HG03469 (cell line): ENCODE data around the gene HIF3A.

Experiments
- ATAC-seq: cut with Tn5 transposase; IDR thresholded peaks from one replicate; pipeline ENCODE4 v1.9.1; 2021; ENCODE audit warnings: mild to moderate bottlenecking, moderate library complexity, moderate number of reproducible peaks; ENCODE audit not compliant: unreplicated experiment

Gene HIF3A

DNA sequence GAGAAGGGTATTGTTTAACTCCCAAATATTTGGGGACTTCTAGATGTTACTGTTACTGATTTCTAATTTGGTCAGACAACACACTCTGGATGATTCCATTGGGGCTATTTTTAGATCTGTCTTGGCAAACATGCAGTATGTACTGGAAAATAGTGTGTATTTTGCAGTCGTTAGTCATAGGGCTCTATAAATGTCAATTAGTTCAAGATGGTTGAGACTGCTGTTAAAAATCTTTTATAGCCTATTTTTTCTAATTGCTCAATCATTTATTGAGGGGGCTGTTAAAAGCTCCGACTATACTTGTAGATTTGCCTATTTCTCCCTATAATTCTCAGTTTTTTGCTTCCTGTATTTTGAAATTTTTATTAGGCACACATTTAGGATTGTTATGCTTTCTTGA, 81.4 kb downstream of the HIF3A start:
- no peak for ATAC-seq

GRCh38 chr19:46380690-46381089, 83.8 kb downstream of the HIF3A start:
- no peak for ATAC-seq

DNA sequence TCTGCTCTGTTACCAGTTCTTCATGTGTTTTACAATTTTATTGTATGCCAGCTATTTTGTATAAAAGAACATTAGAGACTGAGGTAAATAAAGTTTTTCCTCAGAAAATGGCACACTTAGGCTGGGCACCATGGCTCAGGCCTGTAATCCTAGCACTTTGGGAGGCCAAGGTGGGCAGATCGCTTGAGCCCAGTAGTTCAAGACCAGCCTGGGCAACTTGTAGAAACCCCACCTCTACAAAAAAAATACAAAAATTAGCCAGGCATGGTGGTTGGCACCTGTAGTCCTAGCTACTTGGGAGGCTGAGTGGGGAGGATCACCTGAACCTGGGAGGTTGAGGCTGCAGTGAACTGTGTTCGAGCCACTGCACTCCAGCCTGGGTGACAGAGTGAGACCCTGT, 84.5 kb downstream of the HIF3A start:
- no peak for ATAC-seq

DNA sequence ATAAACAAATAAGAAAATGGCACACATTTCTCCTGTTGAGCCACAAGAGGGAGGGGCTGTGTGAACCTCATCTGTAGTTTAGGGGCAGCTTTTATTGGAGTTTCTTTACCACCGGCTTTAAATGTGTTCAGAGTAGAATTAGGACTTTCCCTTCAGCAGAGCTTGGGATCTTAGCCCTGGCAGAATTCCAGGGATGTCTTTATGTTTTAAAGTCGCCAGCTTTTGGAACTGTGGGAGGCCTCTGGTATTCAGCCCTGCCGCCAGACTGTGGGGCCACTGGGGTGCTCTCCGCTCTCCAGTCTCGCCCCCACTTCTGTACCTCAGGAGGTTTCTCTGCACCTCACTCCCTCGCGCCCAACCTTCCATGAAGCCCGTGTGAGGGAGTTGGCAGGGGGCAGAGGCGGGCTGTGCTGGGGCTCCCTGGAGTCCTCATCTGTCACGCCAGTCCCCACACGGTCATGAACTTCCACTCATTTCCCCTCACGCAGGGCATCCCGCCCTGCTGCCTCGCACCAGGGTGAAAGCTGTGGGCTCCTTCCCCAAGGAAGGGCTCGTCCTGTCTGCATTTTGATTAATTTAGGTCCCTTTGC, 85.0 kb downstream of the HIF3A start:
- no peak for ATAC-seq

GRCh38 chr19:46383171-46383815, 86.5 kb downstream of the HIF3A start:
- ATAC-seq = no peak

GRCh38 chr19:46383846-46384245, 87.0 kb downstream of the HIF3A start:
- no peak for ATAC-seq

DNA sequence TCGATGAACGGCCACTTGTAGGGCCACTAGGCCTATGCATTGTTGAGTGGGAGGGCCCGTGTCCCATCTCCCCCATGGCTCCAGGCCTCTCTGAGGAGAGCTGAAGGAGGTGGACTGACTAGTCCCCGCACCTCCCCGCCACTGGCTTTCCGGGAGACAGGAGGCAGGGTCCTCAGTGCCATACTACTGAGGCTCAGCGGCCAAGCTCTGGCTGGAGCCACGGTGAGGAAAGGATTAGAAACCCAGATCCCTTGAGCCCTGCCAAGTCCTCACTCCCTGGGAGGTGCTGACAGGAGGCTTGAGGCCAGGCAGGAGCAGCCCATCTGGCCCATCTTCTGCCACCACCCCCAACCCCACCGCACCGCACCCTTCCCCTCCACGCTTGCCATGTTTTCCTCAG, 87.6 kb downstream of the HIF3A start:
- no peak for ATAC-seq

GRCh38 chr19:46385636-46386035, 88.8 kb downstream of the HIF3A start:
- ATAC-seq = no peak

GRCh38 chr19:46386151-46386550, 89.3 kb downstream of the HIF3A start:
- ATAC-seq = no peak

DNA sequence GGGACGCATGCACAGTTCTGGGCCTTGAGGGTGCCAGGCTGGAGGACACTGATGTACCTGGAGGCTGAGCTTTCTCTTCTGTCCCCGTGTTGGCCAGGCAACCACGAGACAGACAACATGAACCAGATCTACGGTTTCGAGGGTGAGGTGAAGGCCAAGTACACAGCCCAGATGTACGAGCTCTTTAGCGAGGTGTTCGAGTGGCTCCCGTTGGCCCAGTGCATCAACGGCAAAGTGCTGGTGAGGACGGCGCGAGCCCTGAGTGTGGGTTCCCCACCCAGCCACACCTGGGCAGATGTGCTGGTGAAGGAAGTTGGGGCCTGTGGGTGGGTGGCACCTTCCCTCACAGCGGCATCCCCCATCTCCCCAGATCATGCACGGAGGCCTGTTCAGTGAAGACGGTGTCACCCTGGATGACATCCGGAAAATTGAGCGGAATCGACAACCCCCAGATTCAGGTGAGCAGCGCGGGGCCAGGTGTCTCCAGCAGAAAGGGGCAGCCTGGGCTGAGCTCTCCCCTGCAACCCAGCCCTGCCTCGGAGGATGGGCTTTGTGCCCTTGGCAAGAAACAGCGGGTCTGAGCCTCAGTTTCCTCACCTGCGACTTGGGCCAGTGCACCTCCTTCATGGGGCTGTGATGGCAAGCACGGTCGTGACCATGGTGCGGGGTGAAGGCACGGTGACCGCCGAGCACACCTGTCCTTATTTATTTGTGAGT, 90.3 kb downstream of the HIF3A start:
- no peak for ATAC-seq

- ATAC-seq = no peak
Measured at GRCh38 chr19:46387713-46388130, 90.9 kb downstream of the HIF3A start.

- ATAC-seq = no peak
Measured at GRCh38 chr19:46388311-46389095, 91.7 kb downstream of the HIF3A start.

- ATAC-seq = no peak
Measured at GRCh38 chr19:46390121-46390858, 93.4 kb downstream of the HIF3A start.

GRCh38 chr19:46390866-46391265, 94.0 kb downstream of the HIF3A start:
- ATAC-seq = no peak

GRCh38 chr19:46391296-46392251, 94.7 kb downstream of the HIF3A start:
- ATAC-seq = no peak

DNA sequence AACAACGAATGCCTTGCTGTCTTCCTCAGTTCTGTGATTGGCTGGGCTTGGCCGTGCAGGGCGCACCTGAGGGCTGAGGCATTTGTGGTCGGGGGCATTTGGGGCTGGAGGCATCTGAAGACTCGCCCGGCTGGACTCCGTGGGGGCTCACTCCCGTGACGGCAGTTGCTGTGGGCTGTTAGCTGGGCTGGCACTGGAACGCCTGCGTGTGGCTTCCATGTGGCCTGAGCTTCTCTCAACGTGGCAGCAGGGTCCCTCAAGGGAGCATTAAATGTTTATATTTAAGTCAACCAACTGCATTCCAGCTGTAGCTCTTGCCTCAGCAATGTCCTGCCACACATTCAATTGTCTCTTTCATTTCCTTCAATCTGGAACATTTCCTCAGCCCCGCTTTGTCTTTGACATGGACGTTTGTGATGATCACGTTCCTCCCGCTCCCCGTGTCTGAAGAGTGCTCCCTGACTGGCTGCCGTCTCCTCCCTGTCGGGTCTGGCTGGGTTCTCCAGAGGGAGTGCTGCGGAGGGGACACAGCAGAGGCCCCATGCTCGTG, 95.5 kb downstream of the HIF3A start:
- no peak for ATAC-seq

GRCh38 chr19:46392837-46393236, 96.0 kb downstream of the HIF3A start:
- ATAC-seq = no peak
